ENCODE measurements around the gene ITGBL1.

ITGBL1 gene

DNA sequence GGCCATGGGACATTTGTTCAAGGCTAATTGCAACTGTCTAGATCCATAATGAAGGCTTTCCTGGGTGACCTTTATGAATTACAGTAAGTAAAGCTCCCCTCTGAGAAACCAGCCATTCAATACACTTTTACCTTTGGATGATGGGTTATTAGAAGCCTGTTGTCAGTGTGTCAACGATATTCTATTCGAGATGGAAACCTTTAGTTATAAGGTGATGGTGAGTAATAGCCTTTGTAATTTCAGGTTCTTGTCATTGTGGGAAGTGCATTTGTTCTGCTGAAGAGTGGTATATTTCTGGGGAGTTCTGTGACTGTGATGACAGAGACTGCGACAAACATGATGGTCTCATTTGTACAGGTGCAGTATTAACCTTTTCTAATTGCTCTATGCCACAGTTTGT is 261.7 kb downstream of the ITGBL1 start:
- ChIA-PET POLR2A (no interaction called here), CTCF (no interaction called here)
- no peak for DNase-seq (ENCODE audit: extremely low spot score)

DNA sequence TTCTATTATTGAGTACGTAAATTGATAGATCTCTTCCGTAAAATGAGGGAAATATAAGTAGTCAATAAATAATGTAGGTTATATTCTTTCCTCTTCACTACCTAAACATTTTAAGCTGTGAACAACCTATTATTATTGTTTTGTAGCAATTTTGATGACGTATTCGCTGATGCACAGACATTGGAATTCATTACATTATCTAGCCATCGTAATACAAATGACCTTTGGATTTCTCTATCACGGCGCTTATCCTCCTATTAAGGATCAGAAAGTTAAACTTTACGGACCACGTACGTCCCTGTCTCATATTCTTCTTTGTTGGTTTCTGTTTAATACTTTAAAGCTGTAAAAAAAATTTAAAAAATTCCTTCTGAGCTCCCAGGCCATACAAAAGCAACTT is 264.9 kb downstream of the ITGBL1 start:
- CTCF ChIA-PET = no interaction called here
- DNase-seq (ENCODE audit: extremely low spot score) = no peak
- POLR2A ChIA-PET = no interaction called here
- TF ChIP-seq LEF1 (IDR thresholded peaks at IDR 0.05; ENCODE audit: borderline replicate concordance) = no peak
- TF ChIP-seq NFRKB (IDR thresholded peaks at IDR 0.05) = no peak
- no peak for TF ChIP-seq SUZ12 (IDR thresholded peaks at IDR 0.05)
- TF ChIP-seq TARDBP (IDR thresholded peaks at IDR 0.05) = no peak
- TF ChIP-seq ZNF384 (IDR thresholded peaks at IDR 0.05) = no peak
- TF ChIP-seq ELF4 (IDR thresholded peaks at IDR 0.05) = no peak
- no peak for TF ChIP-seq FOXK2 (IDR thresholded peaks at IDR 0.05)
- TF ChIP-seq BHLHE40 (IDR thresholded peaks at IDR 0.05; ENCODE audit: borderline replicate concordance) = no peak
- TF ChIP-seq CTBP1 (IDR thresholded peaks at IDR 0.05; ENCODE audit: borderline replicate concordance) = no peak
- TF ChIP-seq, protein P1, sequence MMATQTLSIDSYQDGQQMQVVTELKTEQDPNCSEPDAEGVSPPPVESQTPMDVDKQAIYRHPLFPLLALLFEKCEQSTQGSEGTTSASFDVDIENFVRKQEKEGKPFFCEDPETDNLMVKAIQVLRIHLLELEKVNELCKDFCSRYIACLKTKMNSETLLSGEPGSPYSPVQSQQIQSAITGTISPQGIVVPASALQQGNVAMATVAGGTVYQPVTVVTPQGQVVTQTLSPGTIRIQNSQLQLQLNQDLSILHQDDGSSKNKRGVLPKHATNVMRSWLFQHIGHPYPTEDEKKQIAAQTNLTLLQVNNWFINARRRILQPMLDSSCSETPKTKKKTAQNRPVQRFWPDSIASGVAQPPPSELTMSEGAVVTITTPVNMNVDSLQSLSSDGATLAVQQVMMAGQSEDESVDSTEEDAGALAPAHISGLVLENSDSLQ (IDR thresholded peaks at IDR 0.05) = no peak
- TF ChIP-seq FOXM1 (IDR thresholded peaks at IDR 0.05; ENCODE audit: borderline replicate concordance) = no peak
- no peak for TF ChIP-seq ARNT (IDR thresholded peaks at IDR 0.05)
- TF ChIP-seq SP1 (IDR thresholded peaks at IDR 0.05) = no peak
- no peak for TF ChIP-seq L3MBTL2 (conservative IDR thresholded peaks at IDR 0.05)
- TF ChIP-seq HDGF (IDR thresholded peaks at IDR 0.05; ENCODE audit: borderline replicate concordance) = no peak
- no peak for TF ChIP-seq FOXA1 (IDR thresholded peaks at IDR 0.05)

More for the DNA sequence above, 261.7 kb downstream of the ITGBL1 start:
- no peak for TF ChIP-seq FOXA1 (IDR thresholded peaks at IDR 0.05)
- TF ChIP-seq LEF1 (IDR thresholded peaks at IDR 0.05; ENCODE audit: borderline replicate concordance) = no peak
- no peak for TF ChIP-seq SUZ12 (IDR thresholded peaks at IDR 0.05)
- TF ChIP-seq ELF4 (IDR thresholded peaks at IDR 0.05) = no peak
- TF ChIP-seq FOXM1 (IDR thresholded peaks at IDR 0.05; ENCODE audit: borderline replicate concordance) = no peak
- no peak for TF ChIP-seq TARDBP (IDR thresholded peaks at IDR 0.05)
- no peak for TF ChIP-seq SP1 (IDR thresholded peaks at IDR 0.05)
- TF ChIP-seq, protein P1 (IDR thresholded peaks at IDR 0.05) = no peak
- no peak for TF ChIP-seq CTBP1 (IDR thresholded peaks at IDR 0.05; ENCODE audit: borderline replicate concordance)
- TF ChIP-seq ZNF384 (IDR thresholded peaks at IDR 0.05) = no peak
- no peak for TF ChIP-seq BHLHE40 (IDR thresholded peaks at IDR 0.05; ENCODE audit: borderline replicate concordance)
- no peak for TF ChIP-seq ARNT (IDR thresholded peaks at IDR 0.05)

DNA sequence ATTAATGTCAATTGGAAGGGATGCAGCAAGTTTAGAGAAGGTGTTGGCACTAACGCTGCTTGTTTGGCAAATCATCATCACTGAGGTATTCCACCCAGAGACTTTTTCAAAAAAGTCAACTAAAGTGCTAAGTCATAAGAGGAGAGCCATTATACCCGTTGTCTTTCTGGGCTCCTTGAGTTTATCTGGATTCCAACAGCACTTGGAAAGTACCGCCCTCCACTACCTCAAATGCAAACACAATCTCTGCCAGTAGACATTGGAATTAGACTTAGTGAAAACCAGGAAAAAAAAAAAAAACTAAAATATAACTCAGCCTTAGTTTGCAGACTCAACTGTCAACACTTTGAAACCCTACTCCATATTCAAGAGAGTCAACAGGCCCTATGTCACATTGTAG is 266.0 kb downstream of the ITGBL1 start:
- ChIA-PET CTCF (no interaction called here), POLR2A (no interaction called here)
- DNase-seq (ENCODE audit: extremely low spot score) = no peak
- TF ChIP-seq FOXK2 (IDR thresholded peaks at IDR 0.05) (no peak), TARDBP (IDR thresholded peaks at IDR 0.05) (no peak), SUZ12 (IDR thresholded peaks at IDR 0.05) (no peak), BHLHE40 (IDR thresholded peaks at IDR 0.05; ENCODE audit: borderline replicate concordance) (no peak), LEF1 (IDR thresholded peaks at IDR 0.05; ENCODE audit: borderline replicate concordance) (no peak), L3MBTL2 (conservative IDR thresholded peaks at IDR 0.05) (no peak), FOXM1 (IDR thresholded peaks at IDR 0.05; ENCODE audit: borderline replicate concordance) (no peak), SP1 (IDR thresholded peaks at IDR 0.05) (no peak), ZNF384 (IDR thresholded peaks at IDR 0.05) (no peak), CTBP1 (IDR thresholded peaks at IDR 0.05; ENCODE audit: borderline replicate concordance) (no peak), HDGF (IDR thresholded peaks at IDR 0.05; ENCODE audit: borderline replicate concordance) (no peak), ELF4 (IDR thresholded peaks at IDR 0.05) (no peak), NFRKB (IDR thresholded peaks at IDR 0.05) (no peak), ARNT (IDR thresholded peaks at IDR 0.05) (no peak), FOXA1 (IDR thresholded peaks at IDR 0.05) (no peak)
- TF ChIP-seq, protein P1 (IDR thresholded peaks at IDR 0.05) = no peak

DNA sequence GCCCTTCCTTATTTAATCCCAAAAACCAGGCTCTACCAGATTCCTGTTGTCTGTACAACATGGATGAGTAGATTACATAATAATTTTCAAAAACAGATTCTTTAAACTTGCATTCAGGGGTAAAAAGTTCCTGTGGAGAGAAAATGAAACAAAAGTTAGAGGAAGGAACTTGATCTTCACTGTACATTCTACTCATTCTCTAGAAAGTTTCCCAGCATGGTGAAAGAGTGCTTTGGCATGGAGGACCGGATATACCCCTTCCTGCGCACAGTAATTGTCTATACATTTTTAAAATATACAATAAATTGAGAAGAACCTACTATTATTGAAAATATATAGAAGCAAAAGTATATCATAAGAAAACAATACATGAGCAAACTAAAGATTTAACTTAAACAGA is 274.2 kb downstream of the ITGBL1 start:
- POLR2A ChIA-PET = no interaction called here
- DNase-seq (ENCODE audit: extremely low spot score) = no peak

DNA sequence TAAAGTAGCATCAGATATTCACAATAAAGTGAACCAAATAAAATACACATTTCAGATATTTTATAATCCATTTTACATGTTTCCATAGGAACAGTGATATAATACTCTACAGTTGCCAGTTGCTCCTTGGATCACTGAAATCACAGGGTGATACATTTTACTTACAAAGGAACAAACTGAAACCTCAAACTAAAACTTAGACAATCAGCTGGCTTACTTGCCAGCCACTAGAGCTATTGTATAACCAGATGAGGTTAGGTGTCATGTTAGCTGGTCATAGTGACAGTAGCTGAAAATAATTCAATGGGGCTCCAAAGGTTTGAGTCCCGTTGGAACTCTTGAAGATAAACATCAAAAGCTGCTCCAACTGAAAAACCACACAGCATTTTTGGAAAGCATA is 274.6 kb downstream of the ITGBL1 start:
- POLR2A ChIA-PET = no interaction called here
- no peak for TF ChIP-seq ELF4 (IDR thresholded peaks at IDR 0.05)
- no peak for TF ChIP-seq ZNF384 (IDR thresholded peaks at IDR 0.05)
- no peak for TF ChIP-seq ARNT (IDR thresholded peaks at IDR 0.05)
- TF ChIP-seq FOXK2 (IDR thresholded peaks at IDR 0.05) = no peak
- no peak for TF ChIP-seq FOXA1 (IDR thresholded peaks at IDR 0.05)
- no peak for TF ChIP-seq NFRKB (IDR thresholded peaks at IDR 0.05)
- no peak for TF ChIP-seq SP1 (IDR thresholded peaks at IDR 0.05)
- no peak for DNase-seq (ENCODE audit: extremely low spot score)
- CTCF ChIA-PET = interaction anchor here (0.6 kb wide), 1 partner anchor 512 kb away, joined by 4 read pairs; no protein-coding TSS in a partner anchor

More for the DNA sequence above, 274.2 kb downstream of the ITGBL1 start:
- CTCF ChIA-PET = interaction anchor here (0.6 kb wide), 1 partner anchor 513 kb away, joined by 4 read pairs; no protein-coding TSS in a partner anchor
- TF ChIP-seq BHLHE40 (IDR thresholded peaks at IDR 0.05; ENCODE audit: borderline replicate concordance) (no peak), FOXK2 (IDR thresholded peaks at IDR 0.05) (no peak), FOXA1 (IDR thresholded peaks at IDR 0.05) (no peak), ZNF384 (IDR thresholded peaks at IDR 0.05) (no peak), ELF4 (IDR thresholded peaks at IDR 0.05) (no peak), NFRKB (IDR thresholded peaks at IDR 0.05) (no peak), LEF1 (IDR thresholded peaks at IDR 0.05; ENCODE audit: borderline replicate concordance) (no peak), L3MBTL2 (conservative IDR thresholded peaks at IDR 0.05) (no peak), ARNT (IDR thresholded peaks at IDR 0.05) (no peak), TARDBP (IDR thresholded peaks at IDR 0.05) (no peak), SP1 (IDR thresholded peaks at IDR 0.05) (no peak), FOXM1 (IDR thresholded peaks at IDR 0.05; ENCODE audit: borderline replicate concordance) (no peak), HDGF (IDR thresholded peaks at IDR 0.05; ENCODE audit: borderline replicate concordance) (no peak), CTBP1 (IDR thresholded peaks at IDR 0.05; ENCODE audit: borderline replicate concordance) (no peak), SUZ12 (IDR thresholded peaks at IDR 0.05) (no peak)
- TF ChIP-seq, protein P1 (IDR thresholded peaks at IDR 0.05) = no peak
